ENCODE measurements around the gene MMP26. TPM values are rescaled to one million over a fixed set of nuclear protein-coding genes. Genes with fewer than 3 reads are reported as not detected.

Gene MMP26
- total and polyA plus RNA-seq, 4 experiments from 2014 or later, result not detected

GRCh38 chr11:4727171-4727570 lies 22.6 kb downstream of the MMP26 start:
- Histone ChIP-seq H3K27ac (ENCODE audit: low read depth, low read length) (no peak overlapping the region), H3K4me3 (ENCODE audit: low read length in 2 of 2) (no peak overlapping the region), H3K4me1 (ENCODE audit: insufficient read depth, low read length) (no peaks in the 10 kb centered on the region), H3K9me3 (ENCODE audit: control insufficient read depth in 1 of 2, low read length in 2 of 2) (no peaks in the 10 kb centered on the region), H3K27me3 (ENCODE audit: insufficient read depth, low read length) (no peaks in the 10 kb centered on the region), H3K36me3 (ENCODE audit: insufficient read depth, low read length) (no peaks in the 10 kb centered on the region)
- no peak overlapping the region for H3K4me3 Mint-ChIP-seq
- no peak overlapping the region for H3K27ac Mint-ChIP-seq
- no peaks in the 10 kb centered on the region for H3K36me3 Mint-ChIP-seq
- peaks cover 0 to 1% of the 10 kb centered on the region in 2 donors for H3K27me3 Mint-ChIP-seq
- no peaks in the 10 kb centered on the region for H3K4me1 Mint-ChIP-seq
- ChIA-PET POLR2A (ENCODE audit: partially characterized antibody) (no interaction called here), CTCF (ENCODE audit: partially characterized antibody) (no interaction called here)
- H3K9me3 Mint-ChIP-seq, result no peaks in the 10 kb centered on the region
- DNase-seq, result no peak
- intact Hi-C loops (cut with micrococcal nuclease), result no loop called here

GRCh38 chr11:4740735-4741134 lies 36.2 kb downstream of the MMP26 start:
- DNase-seq, result no peak
- Histone ChIP-seq H3K4me1 (ENCODE audit: insufficient read depth, low read length) (no peaks in the 10 kb centered on the region), H3K4me3 (ENCODE audit: low read length in 2 of 2) (no peak overlapping the region), H3K36me3 (ENCODE audit: insufficient read depth, low read length) (no peaks in the 10 kb centered on the region), H3K27ac (ENCODE audit: low read depth, low read length) (no peak overlapping the region), H3K27me3 (ENCODE audit: insufficient read depth, low read length) (no peaks in the 10 kb centered on the region), H3K9me3 (ENCODE audit: control insufficient read depth in 1 of 2, low read length in 2 of 2) (no peaks in the 10 kb centered on the region)
- H3K27me3 Mint-ChIP-seq, result peaks cover 0 to 10% of the 10 kb centered on the region in 2 donors
- H3K4me1 Mint-ChIP-seq, result no peaks in the 10 kb centered on the region
- POLR2A ChIA-PET (ENCODE audit: partially characterized antibody), result no interaction called here
- intact Hi-C loops (cut with micrococcal nuclease), result no loop called here
- no peak overlapping the region for H3K27ac Mint-ChIP-seq
- CTCF ChIA-PET (ENCODE audit: partially characterized antibody), result no interaction called here
- no peaks in the 10 kb centered on the region for H3K36me3 Mint-ChIP-seq
- no peak overlapping the region for H3K4me3 Mint-ChIP-seq
- peaks cover 0 to 2% (median 0%) of the 10 kb centered on the region in 8 donors for H3K9me3 Mint-ChIP-seq

- no peaks in the 10 kb centered on the region for H3K4me1 Mint-ChIP-seq
- POLR2A ChIA-PET (ENCODE audit: partially characterized antibody), result no interaction called here
- no peaks in the 10 kb centered on the region for H3K27me3 ChIP-seq (ENCODE audit: insufficient read depth, low read length)
Observed at GRCh38 chr11:4748438-4748837, 43.9 kb downstream of the MMP26 start.

GRCh38 chr11:4751201-4751600 lies 46.6 kb downstream of the MMP26 start:
- Mint-ChIP-seq H3K27ac (no peak overlapping the region), H3K27me3 (peaks cover 3 to 12% of the 10 kb centered on the region in 2 donors), H3K4me3 (no peak overlapping the region), H3K4me1 (no peaks in the 10 kb centered on the region), H3K9me3 (peaks cover 0 to 1% (median 0%) of the 10 kb centered on the region in 8 donors), H3K36me3 (no peaks in the 10 kb centered on the region)
- intact Hi-C loops (cut with micrococcal nuclease), result no loop called here
- ChIA-PET CTCF (ENCODE audit: partially characterized antibody) (no interaction called here), POLR2A (ENCODE audit: partially characterized antibody) (no interaction called here)
- Histone ChIP-seq H3K27me3 (ENCODE audit: insufficient read depth, low read length) (no peaks in the 10 kb centered on the region), H3K9me3 (ENCODE audit: control insufficient read depth in 1 of 2, low read length in 2 of 2) (no peaks in the 10 kb centered on the region), H3K4me1 (ENCODE audit: insufficient read depth, low read length) (no peaks in the 10 kb centered on the region), H3K27ac (ENCODE audit: low read depth, low read length) (no peak overlapping the region), H3K4me3 (ENCODE audit: low read length in 2 of 2) (no peak overlapping the region), H3K36me3 (ENCODE audit: insufficient read depth, low read length) (no peaks in the 10 kb centered on the region)
- DNase-seq, result no peak

More at GRCh38 chr11:4748438-4748837, 43.9 kb downstream of the MMP26 start:
- no peak overlapping the region for H3K27ac Mint-ChIP-seq
- peaks cover 3 to 12% of the 10 kb centered on the region in 2 donors for H3K27me3 Mint-ChIP-seq
- DNase-seq, result no peak
- peaks cover 0 to 1% (median 0%) of the 10 kb centered on the region in 8 donors for H3K9me3 Mint-ChIP-seq
- intact Hi-C loops (cut with micrococcal nuclease), result no loop called here
- no peak overlapping the region for H3K27ac ChIP-seq (ENCODE audit: low read depth, low read length)
- H3K4me1 ChIP-seq (ENCODE audit: insufficient read depth, low read length), result no peaks in the 10 kb centered on the region
- H3K36me3 ChIP-seq (ENCODE audit: insufficient read depth, low read length), result no peaks in the 10 kb centered on the region
- no peak overlapping the region for H3K4me3 Mint-ChIP-seq
- CTCF ChIA-PET (ENCODE audit: partially characterized antibody), result no interaction called here
- H3K9me3 ChIP-seq (ENCODE audit: control insufficient read depth in 1 of 2, low read length in 2 of 2), result no peaks in the 10 kb centered on the region
- no peak overlapping the region for H3K4me3 ChIP-seq (ENCODE audit: low read length in 2 of 2)
- no peaks in the 10 kb centered on the region for H3K36me3 Mint-ChIP-seq

Other genes starting within 250 kb of the MMP26 start
- gene OR52K1, start 222.1 kb upstream of the MMP26 start, total RNA-seq, result not detected
- gene OR52K1, start 222.1 kb upstream of the MMP26 start, polyA plus RNA-seq, result under 1 TPM in 1 of 2 donors, not detected in 1; 0.18 TPM
- gene OR52M1, start 159.6 kb upstream of the MMP26 start, total RNA-seq, result not detected
- gene OR52M1, start 159.6 kb upstream of the MMP26 start, polyA plus RNA-seq, result not detected
- not detected for gene OR52I2, start 123.0 kb upstream of the MMP26 start, total RNA-seq
- not detected for gene OR52I2, start 123.0 kb upstream of the MMP26 start, polyA plus RNA-seq
- not detected for gene OR52I1, start 110.7 kb upstream of the MMP26 start, total RNA-seq
- under 1 TPM in 1 of 2 donors, not detected in 1; 0.23 TPM for gene OR52I1, start 110.7 kb upstream of the MMP26 start, polyA plus RNA-seq
- 10 to 100 TPM; 23.7 to 28.1 TPM for gene TRIM68, start 96.6 kb upstream of the MMP26 start, total RNA-seq
- 10 to 100 TPM; 13.1 to 16.1 TPM for gene TRIM68, start 96.6 kb upstream of the MMP26 start, polyA plus RNA-seq
- gene OR51D1, start 67.3 kb upstream of the MMP26 start, total RNA-seq, result not detected
- not detected for gene OR51D1, start 67.3 kb upstream of the MMP26 start, polyA plus RNA-seq
- gene OR51E1, start 60.8 kb upstream of the MMP26 start, total RNA-seq, result not detected
- not detected for gene OR51E1, start 60.8 kb upstream of the MMP26 start, polyA plus RNA-seq
- gene OR51E2, start 6.9 kb upstream of the MMP26 start, total RNA-seq, result not detected
- gene OR51E2, start 6.9 kb upstream of the MMP26 start, polyA plus RNA-seq, result not detected
- gene OR51F1, start 65.2 kb downstream of the MMP26 start, total RNA-seq, result not detected
- not detected for gene OR51F1, start 65.2 kb downstream of the MMP26 start, polyA plus RNA-seq
- not detected for gene OR52R1, start 99.6 kb downstream of the MMP26 start, total RNA-seq
- gene OR52R1, start 99.6 kb downstream of the MMP26 start, polyA plus RNA-seq, result not detected
- not detected for gene OR51F2, start 116.5 kb downstream of the MMP26 start, total RNA-seq
- not detected for gene OR51F2, start 116.5 kb downstream of the MMP26 start, polyA plus RNA-seq
- gene OR51S1, start 144.4 kb downstream of the MMP26 start, total RNA-seq, result not detected
- gene OR51S1, start 144.4 kb downstream of the MMP26 start, polyA plus RNA-seq, result not detected
- gene OR51T1, start 177.1 kb downstream of the MMP26 start, total RNA-seq, result not detected
- gene OR51T1, start 177.1 kb downstream of the MMP26 start, polyA plus RNA-seq, result not detected
- gene OR51A7, start 199.0 kb downstream of the MMP26 start, total RNA-seq, result not detected
- not detected for gene OR51A7, start 199.0 kb downstream of the MMP26 start, polyA plus RNA-seq
- not detected for gene OR51G2, start 214.6 kb downstream of the MMP26 start, total RNA-seq
- gene OR51G2, start 214.6 kb downstream of the MMP26 start, polyA plus RNA-seq, result not detected
- not detected for gene OR51G1, start 219.6 kb downstream of the MMP26 start, total RNA-seq
- not detected for gene OR51G1, start 219.6 kb downstream of the MMP26 start, polyA plus RNA-seq
- gene OR51A4, start 242.8 kb downstream of the MMP26 start, total RNA-seq, result not detected
- not detected for gene OR51A4, start 242.8 kb downstream of the MMP26 start, polyA plus RNA-seq